ENCODE results near the gene CPED1.

The CPED1 gene

GRCh38 chr7:120992272-120992964 lies 3.9 kb downstream of the CPED1 start:
- Histone ChIP-seq H3K36me3 (ENCODE audit: insufficient read depth, low read depth, low read length) (no peaks in the 10 kb centered on the region), H3K9ac (ENCODE audit: low read depth, low read length) (no peak overlapping the region), H3K9me3 (ENCODE audit: insufficient read depth, low read depth, low read length) (no peaks in the 10 kb centered on the region), H3K27ac (ENCODE audit: low read length) (no peak overlapping the region), H3K4me3 (ENCODE audit: low read length) (no peak overlapping the region), H3K4me1 (ENCODE audit: insufficient read depth, low read length) (0 out of 2 replicates have a peak, but pooled peaks cover 2% of the 10 kb centered on the region), H3K27me3 (ENCODE audit: insufficient read depth, low read length) (peaks cover 26% of the 10 kb centered on the region)

GRCh38 chr7:120992965-120993494 lies 4.5 kb downstream of the CPED1 start:
- Histone ChIP-seq H3K36me3 (ENCODE audit: insufficient read depth, low read depth, low read length) (no peaks in the 10 kb centered on the region), H3K9me3 (ENCODE audit: insufficient read depth, low read depth, low read length) (no peaks in the 10 kb centered on the region), H3K4me3 (ENCODE audit: low read length) (no peak overlapping the region), H3K9ac (ENCODE audit: low read depth, low read length) (no peak overlapping the region), H3K27me3 (ENCODE audit: insufficient read depth, low read length) (peaks cover 21% of the 10 kb centered on the region), H3K27ac (ENCODE audit: low read length) (no peak overlapping the region), H3K4me1 (ENCODE audit: insufficient read depth, low read length) (0 out of 2 replicates have a peak, but pooled peaks cover 2% of the 10 kb centered on the region)

DNA sequence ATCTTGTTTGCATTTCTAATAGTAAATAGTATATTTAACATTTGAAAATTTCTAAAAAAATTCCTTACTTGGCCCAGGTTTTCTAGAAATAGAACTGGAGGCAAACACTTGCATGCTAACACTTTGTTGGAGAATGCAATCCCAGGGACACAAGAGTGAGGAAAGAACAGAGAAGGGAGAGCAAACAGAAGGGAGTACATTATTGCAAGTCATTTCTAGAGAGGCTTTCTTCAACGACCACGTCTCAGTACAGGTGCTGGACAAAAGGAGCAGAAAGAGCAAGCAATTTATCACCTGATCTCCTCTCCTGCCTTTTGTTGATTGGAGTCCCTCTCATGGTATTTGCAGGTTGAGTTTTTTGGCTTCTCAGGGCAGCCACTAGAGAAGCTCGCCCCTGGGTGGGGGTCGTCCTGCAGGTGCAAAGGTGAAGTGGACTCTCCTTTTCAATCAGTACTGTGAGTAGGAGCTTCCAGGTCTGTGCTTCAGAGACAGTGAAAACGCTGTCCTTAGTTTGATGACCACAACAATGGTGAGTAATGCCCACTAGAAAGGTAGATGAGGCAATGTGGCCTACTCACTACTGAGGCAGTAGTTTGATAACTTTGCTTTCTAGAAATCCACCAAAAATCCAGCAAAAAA lies 5.2 kb downstream of the CPED1 start:
- Histone ChIP-seq H3K9me3 (ENCODE audit: insufficient read depth, low read depth, low read length) (no peaks in the 10 kb centered on the region), H3K4me3 (ENCODE audit: low read length) (no peak overlapping the region), H3K4me1 (ENCODE audit: insufficient read depth, low read length) (0 out of 2 replicates have a peak, but pooled peaks cover 2% of the 10 kb centered on the region), H3K9ac (ENCODE audit: low read depth, low read length) (no peak overlapping the region), H3K27ac (ENCODE audit: low read length) (no peak overlapping the region), H3K27me3 (ENCODE audit: insufficient read depth, low read length) (peaks cover 15% of the 10 kb centered on the region), H3K36me3 (ENCODE audit: insufficient read depth, low read depth, low read length) (no peaks in the 10 kb centered on the region)

DNA sequence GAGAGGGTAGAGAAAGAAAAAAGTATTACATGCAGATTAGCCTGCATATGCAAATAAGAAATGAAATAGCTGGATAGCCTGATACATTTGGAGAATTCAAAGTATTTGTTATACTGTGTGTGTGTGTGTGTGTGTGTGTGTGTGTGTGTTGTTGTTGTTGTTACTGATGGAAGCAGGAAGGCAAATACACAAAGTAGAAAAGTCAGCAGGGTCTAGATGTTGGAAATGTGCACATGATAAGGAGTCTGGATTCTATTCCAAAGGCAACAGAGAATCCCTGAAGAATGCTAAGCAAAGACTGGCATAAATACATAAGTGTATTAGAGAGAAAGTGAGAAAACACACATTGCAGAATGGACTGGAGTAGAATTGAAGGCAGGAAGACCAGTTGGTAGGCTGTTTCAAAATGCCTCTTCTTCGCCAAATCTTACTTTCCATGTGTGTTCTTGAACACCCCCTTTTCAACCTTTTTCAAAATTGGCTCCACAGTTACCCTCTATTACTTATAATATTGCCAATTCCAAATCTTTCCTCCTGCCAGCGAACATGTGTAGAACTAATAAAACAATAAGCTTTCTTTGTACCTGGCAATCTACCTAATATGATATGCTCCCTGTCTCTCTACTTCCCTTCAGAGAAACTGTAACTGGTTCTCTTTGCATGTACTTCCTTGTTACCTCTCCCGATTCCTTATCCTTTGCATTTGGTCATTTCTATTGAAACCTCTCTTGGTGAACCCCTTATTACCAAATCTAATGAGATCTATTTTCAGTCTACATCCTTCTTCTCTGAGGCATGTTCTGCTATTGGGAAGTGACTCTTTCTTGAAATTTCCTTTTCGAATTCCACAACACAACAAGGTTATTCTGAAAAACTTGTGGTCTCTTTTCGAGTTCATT lies 6.2 kb downstream of the CPED1 start:
- no peak overlapping the region for H3K27ac ChIP-seq (ENCODE audit: low read length)
- peaks cover 4% of the 10 kb centered on the region for H3K27me3 ChIP-seq (ENCODE audit: insufficient read depth, low read length)
- no peaks in the 10 kb centered on the region for H3K4me1 ChIP-seq (ENCODE audit: insufficient read depth, low read length)
- H3K9ac ChIP-seq (ENCODE audit: low read depth, low read length), result no peak overlapping the region
- H3K9me3 ChIP-seq (ENCODE audit: insufficient read depth, low read depth, low read length), result no peaks in the 10 kb centered on the region
- H3K4me3 ChIP-seq (ENCODE audit: low read length), result no peak overlapping the region
- H3K36me3 ChIP-seq (ENCODE audit: insufficient read depth, low read depth, low read length), result no peaks in the 10 kb centered on the region

- Histone ChIP-seq H3K9me3 (ENCODE audit: insufficient read depth, low read depth, low read length) (no peaks in the 10 kb centered on the region), H3K27ac (ENCODE audit: low read length) (no peak overlapping the region), H3K36me3 (ENCODE audit: insufficient read depth, low read depth, low read length) (no peaks in the 10 kb centered on the region), H3K9ac (ENCODE audit: low read depth, low read length) (no peak overlapping the region), H3K27me3 (ENCODE audit: insufficient read depth, low read length) (no peaks in the 10 kb centered on the region), H3K4me1 (ENCODE audit: insufficient read depth, low read length) (no peaks in the 10 kb centered on the region), H3K4me3 (ENCODE audit: low read length) (no peak overlapping the region)
Observed at GRCh38 chr7:120995654-120996053, 7.1 kb downstream of the CPED1 start.

- Histone ChIP-seq H3K9ac (ENCODE audit: low read depth, low read length) (no peak overlapping the region), H3K4me1 (ENCODE audit: insufficient read depth, low read length) (no peaks in the 10 kb centered on the region), H3K27me3 (ENCODE audit: insufficient read depth, low read length) (no peaks in the 10 kb centered on the region), H3K27ac (ENCODE audit: low read length) (no peak overlapping the region), H3K9me3 (ENCODE audit: insufficient read depth, low read depth, low read length) (no peaks in the 10 kb centered on the region), H3K36me3 (ENCODE audit: insufficient read depth, low read depth, low read length) (no peaks in the 10 kb centered on the region), H3K4me3 (ENCODE audit: low read length) (no peak overlapping the region)
Observed at GRCh38 chr7:120996333-120996987, 7.9 kb downstream of the CPED1 start.

DNA sequence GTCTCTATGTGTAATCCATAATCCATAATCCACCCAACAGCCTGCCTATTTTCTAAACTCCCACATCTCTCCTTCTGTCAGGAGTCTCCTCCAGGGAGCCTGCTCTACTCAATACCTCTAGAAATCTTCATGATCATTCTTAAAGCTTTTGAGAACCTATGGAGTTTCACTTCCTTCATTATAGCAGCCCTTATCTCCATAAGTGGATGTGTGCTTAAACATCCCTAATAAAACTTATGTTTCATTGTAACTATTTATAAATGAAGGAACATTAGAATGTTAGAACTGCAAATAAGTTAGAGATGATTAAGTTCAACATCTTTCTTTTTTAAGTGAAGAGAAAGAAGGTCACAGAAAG lies 8.5 kb downstream of the CPED1 start:
- Histone ChIP-seq H3K4me1 (ENCODE audit: insufficient read depth, low read length) (no peaks in the 10 kb centered on the region), H3K9me3 (ENCODE audit: insufficient read depth, low read depth, low read length) (no peaks in the 10 kb centered on the region), H3K9ac (ENCODE audit: low read depth, low read length) (no peak overlapping the region), H3K36me3 (ENCODE audit: insufficient read depth, low read depth, low read length) (no peaks in the 10 kb centered on the region), H3K27me3 (ENCODE audit: insufficient read depth, low read length) (no peaks in the 10 kb centered on the region), H3K4me3 (ENCODE audit: low read length) (no peak overlapping the region), H3K27ac (ENCODE audit: low read length) (no peak overlapping the region)

- no peaks in the 10 kb centered on the region for H3K36me3 ChIP-seq (ENCODE audit: insufficient read depth, low read depth, low read length)
Observed at GRCh38 chr7:120997882-120998474, 9.5 kb downstream of the CPED1 start.

GRCh38 chr7:120998520-120998919 lies 10.0 kb downstream of the CPED1 start:
- Histone ChIP-seq H3K9ac (ENCODE audit: low read depth, low read length) (no peak overlapping the region), H3K27me3 (ENCODE audit: insufficient read depth, low read length) (no peaks in the 10 kb centered on the region), H3K9me3 (ENCODE audit: insufficient read depth, low read depth, low read length) (no peaks in the 10 kb centered on the region), H3K27ac (ENCODE audit: low read length) (no peak overlapping the region), H3K4me1 (ENCODE audit: insufficient read depth, low read length) (no peaks in the 10 kb centered on the region), H3K36me3 (ENCODE audit: insufficient read depth, low read depth, low read length) (no peaks in the 10 kb centered on the region), H3K4me3 (ENCODE audit: low read length) (no peak overlapping the region)

More at GRCh38 chr7:120997882-120998474, 9.5 kb downstream of the CPED1 start:
- no peaks in the 10 kb centered on the region for H3K27me3 ChIP-seq (ENCODE audit: insufficient read depth, low read length)
- H3K9ac ChIP-seq (ENCODE audit: low read depth, low read length), result no peak overlapping the region
- no peaks in the 10 kb centered on the region for H3K4me1 ChIP-seq (ENCODE audit: insufficient read depth, low read length)
- H3K27ac ChIP-seq (ENCODE audit: low read length), result no peak overlapping the region
- H3K9me3 ChIP-seq (ENCODE audit: insufficient read depth, low read depth, low read length), result no peaks in the 10 kb centered on the region
- no peak overlapping the region for H3K4me3 ChIP-seq (ENCODE audit: low read length)

DNA sequence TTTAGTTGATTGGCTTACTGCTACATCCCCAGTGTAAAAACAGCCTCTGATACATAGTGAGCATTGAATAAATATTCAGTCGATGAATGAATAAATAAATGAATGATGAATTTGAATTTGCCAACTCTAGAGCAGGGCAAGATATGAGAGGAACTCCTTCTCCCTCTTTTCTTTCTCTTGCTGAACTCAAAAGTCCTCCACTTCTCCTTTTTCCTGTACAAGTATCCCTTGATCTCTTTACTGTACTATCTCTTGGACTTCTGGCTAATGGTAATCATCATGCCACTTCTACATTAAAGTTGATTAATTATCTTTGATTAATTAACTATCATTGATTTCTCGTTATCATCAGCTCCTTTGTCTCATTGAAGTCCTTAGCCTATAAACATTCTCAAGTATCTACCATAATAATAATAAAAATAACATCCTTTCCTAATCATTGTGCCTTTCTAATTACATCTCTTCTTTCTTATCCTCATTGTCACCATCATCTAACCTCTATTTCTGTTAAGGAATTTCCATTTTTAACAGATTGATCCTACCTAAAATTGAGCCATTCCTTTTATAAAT lies 10.6 kb downstream of the CPED1 start:
- H3K27ac ChIP-seq (ENCODE audit: low read length), result no peak overlapping the region
- no peak overlapping the region for H3K9ac ChIP-seq (ENCODE audit: low read depth, low read length)
- H3K36me3 ChIP-seq (ENCODE audit: insufficient read depth, low read depth, low read length), result no peaks in the 10 kb centered on the region
- H3K27me3 ChIP-seq (ENCODE audit: insufficient read depth, low read length), result no peaks in the 10 kb centered on the region
- H3K4me3 ChIP-seq (ENCODE audit: low read length), result no peak overlapping the region
- H3K4me1 ChIP-seq (ENCODE audit: insufficient read depth, low read length), result no peaks in the 10 kb centered on the region
- no peaks in the 10 kb centered on the region for H3K9me3 ChIP-seq (ENCODE audit: insufficient read depth, low read depth, low read length)
